ENCODE results near the gene SDK1.

The SDK1 gene

GRCh38 chr7:4154882-4155535 is 854.0 kb downstream of the SDK1 start:
- H3K4me3 ChIP-seq (ENCODE audit: low read depth, low read length): no peak overlapping the region
- DNase-seq (ENCODE audit: low read depth): no peak

DNA sequence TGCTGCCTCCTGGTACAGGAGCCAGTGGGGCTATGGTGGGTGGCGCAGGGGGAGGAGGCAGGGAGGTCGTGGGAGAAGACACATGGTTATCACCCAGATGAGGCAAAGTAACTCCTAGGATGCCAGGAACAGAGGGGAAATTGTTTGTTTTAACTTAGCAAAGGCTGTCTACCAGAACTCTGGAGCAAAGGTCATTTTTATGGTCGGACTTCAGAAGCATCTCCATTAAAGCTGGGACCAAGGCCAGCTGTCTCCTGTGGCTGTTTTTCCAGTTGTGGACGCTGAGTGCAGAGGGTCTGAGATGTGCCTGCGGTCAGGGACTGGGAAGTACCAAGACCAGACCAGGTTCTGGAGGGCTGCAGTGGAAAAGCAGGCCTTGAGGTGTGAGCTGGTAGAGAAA is 855.1 kb downstream of the SDK1 start:
- no peak for DNase-seq (ENCODE audit: low read depth)
- H3K4me3 ChIP-seq (ENCODE audit: low read depth, low read length): no peak overlapping the region

GRCh38 chr7:4157651-4158050 is 856.6 kb downstream of the SDK1 start:
- no peak for DNase-seq (ENCODE audit: low read depth)
- H3K4me3 ChIP-seq (ENCODE audit: low read depth, low read length): no peak overlapping the region

DNA sequence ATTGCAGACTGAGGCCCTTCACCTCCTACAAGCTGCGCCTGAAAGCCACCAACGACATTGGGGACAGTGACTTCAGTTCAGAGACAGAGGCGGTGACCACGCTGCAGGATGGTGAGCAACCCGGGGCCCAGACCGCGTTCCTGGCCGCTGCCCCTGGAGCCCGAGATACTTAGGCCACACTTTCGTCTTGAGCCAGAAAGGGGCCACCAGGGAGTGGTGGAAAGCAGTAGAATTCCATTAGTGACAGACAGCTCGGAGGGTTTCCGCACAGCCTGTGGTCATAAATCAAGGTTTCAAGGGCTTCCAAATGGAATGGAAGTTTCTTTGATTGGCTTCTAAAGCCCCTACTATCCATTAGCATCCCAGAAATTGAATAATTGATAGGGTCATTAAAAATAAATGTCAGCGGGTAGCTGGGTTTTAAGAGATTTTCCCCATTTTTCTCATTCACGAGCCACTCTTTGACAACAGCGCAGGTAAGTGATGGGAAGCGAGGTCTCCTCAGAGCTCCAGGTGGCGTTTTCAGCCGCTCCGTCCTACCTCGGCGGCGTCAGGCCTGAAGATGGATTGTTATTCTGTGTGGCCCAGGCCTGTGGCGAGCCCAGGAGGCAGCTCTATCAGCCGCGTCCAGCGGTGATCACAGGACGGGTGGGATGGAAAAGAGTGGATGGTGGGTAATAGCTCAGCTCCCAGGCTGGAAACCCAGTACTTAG is 857.5 kb downstream of the SDK1 start:
- no peak for DNase-seq (ENCODE audit: low read depth)
- no peak overlapping the region for H3K4me3 ChIP-seq (ENCODE audit: low read depth, low read length)

- no peak for DNase-seq (ENCODE audit: low read depth)
- H3K4me3 ChIP-seq (ENCODE audit: low read depth, low read length): no peak overlapping the region
These were observed 858.1 kb downstream of the SDK1 start for GRCh38 chr7:4159154-4159501.

DNA sequence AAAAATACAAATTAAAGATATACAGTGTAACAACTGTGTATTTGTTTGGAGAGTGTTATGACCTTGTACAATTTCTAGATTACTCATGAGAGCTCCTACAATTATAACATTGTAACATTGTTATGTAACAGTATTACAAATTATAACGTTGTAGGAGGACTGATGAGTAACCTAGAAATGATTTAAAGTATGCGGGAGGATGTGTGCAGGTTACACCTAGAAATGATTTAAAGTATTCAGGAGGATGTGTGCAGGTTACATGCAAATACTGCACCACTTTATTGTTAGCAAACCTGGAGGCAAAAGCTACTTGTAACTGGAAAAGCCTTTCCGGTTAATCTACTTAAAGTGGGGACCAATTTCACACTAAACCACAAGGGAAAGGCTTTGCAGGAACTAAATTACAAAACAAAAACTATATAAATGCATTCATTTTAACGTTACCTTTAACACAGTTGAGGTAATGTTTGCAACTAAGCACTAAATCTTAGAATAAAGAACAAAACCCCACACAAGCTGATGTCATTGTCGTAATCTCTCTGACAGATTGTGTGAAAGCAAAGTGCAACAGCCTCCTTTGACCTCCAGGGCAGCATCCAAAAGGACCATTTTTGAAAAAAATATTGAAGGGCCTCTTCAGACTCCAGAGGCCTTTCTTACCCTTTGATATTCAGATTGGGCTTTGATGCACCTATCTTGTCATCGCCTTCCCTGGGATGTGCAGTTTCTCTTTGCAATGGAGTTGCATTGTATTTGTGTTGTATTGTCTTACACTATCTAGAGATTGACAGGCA is 858.9 kb downstream of the SDK1 start:
- DNase-seq (ENCODE audit: low read depth): no peak
- no peak overlapping the region for H3K4me3 ChIP-seq (ENCODE audit: low read depth, low read length)

GRCh38 chr7:4162884-4163564 is 862.0 kb downstream of the SDK1 start:
- H3K4me3 ChIP-seq (ENCODE audit: low read depth, low read length): no peak overlapping the region
- DNase-seq (ENCODE audit: low read depth): no peak

- H3K4me3 ChIP-seq (ENCODE audit: low read depth, low read length): no peak overlapping the region
- no peak for DNase-seq (ENCODE audit: low read depth)
These were observed 862.6 kb downstream of the SDK1 start for GRCh38 chr7:4163565-4164203.

DNA sequence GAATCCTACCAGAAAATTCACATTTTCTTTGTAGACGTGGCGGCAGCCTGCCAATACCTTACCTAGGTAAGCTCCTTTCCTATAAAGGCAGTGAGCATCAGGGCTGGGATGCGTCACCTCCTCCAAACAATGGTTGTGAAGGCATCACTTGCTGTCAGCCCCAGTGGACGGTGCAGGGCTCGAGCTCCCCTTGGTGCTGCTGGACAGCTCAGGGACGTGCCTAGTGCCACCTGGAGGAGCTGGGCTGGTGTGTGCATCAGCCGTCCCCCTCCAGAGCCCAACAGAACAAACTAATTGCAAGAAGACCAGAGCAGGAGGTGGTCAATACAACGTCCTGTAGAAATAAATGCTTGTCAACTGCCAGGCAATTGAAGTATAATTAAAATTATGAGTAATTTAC is 863.5 kb downstream of the SDK1 start:
- DNase-seq (ENCODE audit: low read depth): no peak
- H3K4me3 ChIP-seq (ENCODE audit: low read depth, low read length): no peak overlapping the region

DNA sequence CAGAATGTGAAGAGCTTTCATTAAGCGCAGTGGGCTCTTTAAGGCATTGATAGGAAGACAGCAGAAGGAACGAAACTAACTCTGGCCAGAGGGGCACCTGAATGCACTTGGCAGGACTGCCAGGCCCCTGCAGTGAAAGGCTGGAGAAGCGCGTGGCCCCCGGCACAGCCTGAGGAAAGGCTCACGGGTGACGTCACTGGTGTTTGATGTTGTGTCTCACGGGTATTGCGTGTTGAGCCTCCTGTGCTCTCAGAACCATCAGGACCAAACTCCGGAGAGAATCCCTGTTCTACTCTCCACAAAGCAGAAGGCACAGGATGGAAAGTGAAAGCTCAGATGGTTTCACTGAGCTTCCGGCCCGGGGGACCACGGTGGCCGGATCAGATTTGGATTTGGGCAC is 865.3 kb downstream of the SDK1 start:
- DNase-seq (ENCODE audit: low read depth): no peak
- H3K4me3 ChIP-seq (ENCODE audit: low read depth, low read length): no peak overlapping the region

DNA sequence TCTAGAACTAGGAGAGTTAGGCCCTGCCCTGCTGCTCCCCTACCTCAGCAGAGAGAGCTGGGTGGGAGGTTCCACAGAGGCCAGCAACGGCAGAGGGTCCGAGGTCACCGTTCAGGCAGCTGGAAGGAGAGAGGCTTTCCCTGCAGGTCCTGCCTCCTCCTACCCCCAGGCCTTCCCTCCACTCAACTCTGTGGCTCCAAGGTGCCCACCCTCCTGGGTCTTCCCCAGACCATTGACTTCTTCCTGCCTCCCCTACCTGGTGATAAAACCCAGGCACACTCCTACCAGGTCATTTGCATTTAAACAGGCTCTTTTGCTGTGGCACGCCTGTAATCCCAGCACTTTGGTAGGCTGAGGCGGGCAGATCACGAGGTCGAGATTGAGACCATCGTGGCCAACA is 865.8 kb downstream of the SDK1 start:
- no peak for DNase-seq (ENCODE audit: low read depth)
- H3K4me3 ChIP-seq (ENCODE audit: low read depth, low read length): no peak overlapping the region

DNA sequence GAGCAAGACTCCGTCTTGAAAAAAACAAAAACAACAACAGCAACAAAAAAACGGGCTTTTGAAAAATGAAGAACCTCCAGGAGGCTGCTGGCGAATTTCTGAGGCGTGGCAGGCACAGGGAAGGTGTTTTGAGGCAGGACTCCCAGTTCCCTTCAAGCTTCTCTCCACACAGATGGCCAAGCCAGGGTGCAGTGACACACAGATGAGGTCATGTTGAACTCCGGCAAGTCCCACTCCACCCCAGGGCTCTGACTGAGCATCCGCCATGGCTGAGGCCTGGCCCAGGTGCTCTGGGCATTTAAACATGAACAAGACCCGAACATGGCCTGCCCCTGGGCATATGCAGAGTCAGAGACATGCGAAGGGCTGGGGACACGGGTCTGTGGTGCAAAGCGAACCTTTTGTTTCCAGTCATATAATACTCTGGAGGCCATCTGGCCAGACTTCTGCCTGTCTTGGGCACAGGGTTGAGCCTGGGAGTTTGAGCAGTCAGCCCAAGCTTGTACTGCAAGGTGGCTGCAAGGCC is 866.4 kb downstream of the SDK1 start:
- no peak for DNase-seq (ENCODE audit: low read depth)
- no peak overlapping the region for H3K4me3 ChIP-seq (ENCODE audit: low read depth, low read length)

DNA sequence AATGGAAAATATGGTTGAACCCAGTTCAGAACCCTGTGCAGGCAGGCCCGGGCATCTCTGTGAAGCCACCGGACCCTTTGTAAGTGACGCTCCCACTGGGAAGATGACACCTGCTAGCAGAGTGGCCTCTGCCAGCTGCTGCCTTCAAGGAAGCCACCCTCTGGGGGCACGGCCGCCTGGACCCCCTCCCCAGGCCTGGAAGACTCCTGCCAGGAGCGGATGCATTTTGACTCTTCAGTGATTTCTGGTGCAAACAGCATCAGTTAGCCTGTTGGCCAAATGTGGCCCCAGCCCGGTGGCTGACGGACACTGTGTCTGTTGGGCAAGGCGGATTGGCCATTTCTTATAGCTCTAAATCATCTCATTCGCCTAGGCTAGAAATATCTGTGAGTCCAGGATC is 867.0 kb downstream of the SDK1 start:
- no peak overlapping the region for H3K4me3 ChIP-seq (ENCODE audit: low read depth, low read length)

DNA sequence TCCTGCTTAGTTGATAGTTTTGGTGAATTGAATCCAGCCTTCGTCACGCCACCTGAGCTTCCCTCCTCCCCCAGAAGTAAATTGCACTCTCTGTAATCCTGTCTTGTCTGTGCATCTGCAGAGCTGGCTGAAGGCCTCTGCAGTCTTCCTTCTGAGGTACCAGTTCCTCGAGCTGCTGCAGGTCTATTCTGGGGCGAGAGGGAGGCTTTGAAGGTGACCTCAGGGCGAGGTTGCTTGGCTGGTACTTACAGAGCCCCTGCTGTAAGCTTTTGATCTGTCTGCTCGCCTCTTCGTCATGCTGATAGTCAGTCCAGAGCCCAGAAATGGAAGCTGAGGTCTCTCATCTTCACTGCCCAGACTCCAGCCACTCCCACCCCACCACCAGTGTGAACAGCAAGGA is 867.5 kb downstream of the SDK1 start:
- no peak for DNase-seq (ENCODE audit: low read depth)
- H3K4me3 ChIP-seq (ENCODE audit: low read depth, low read length): no peak overlapping the region

More for the DNA sequence above, 867.0 kb downstream of the SDK1 start:
- no peak for DNase-seq (ENCODE audit: low read depth)

- H3K4me3 ChIP-seq (ENCODE audit: low read depth, low read length): no peak overlapping the region
- DNase-seq (ENCODE audit: low read depth): no peak
These were observed 868.4 kb downstream of the SDK1 start for GRCh38 chr7:4169455-4169854.

- no peak overlapping the region for H3K4me3 ChIP-seq (ENCODE audit: low read depth, low read length)
- no peak for DNase-seq (ENCODE audit: low read depth)
These were observed 870.1 kb downstream of the SDK1 start for GRCh38 chr7:4170997-4171786.

GRCh38 chr7:4172883-4173282 is 871.8 kb downstream of the SDK1 start:
- DNase-seq (ENCODE audit: low read depth): no peak
- H3K4me3 ChIP-seq (ENCODE audit: low read depth, low read length): no peak overlapping the region

DNA sequence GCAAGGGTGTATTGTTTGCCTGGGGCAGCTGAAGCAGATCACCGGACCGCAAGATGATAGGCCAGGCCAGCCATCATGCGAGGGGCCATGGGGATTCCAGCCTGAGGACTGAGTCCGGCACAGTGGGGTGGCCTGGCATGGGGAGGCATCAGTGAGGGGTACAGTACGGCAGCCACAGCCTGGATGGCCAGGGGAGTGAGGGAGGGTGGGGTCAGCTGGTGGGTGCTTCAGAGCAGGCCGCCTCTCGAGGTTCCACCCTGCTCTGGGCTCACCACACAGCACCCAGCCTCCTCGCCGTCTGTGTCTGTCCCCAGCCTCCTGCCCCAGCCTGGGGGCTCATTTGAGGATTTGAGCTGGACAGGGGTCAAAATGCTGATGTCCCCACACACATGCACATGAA is 872.6 kb downstream of the SDK1 start:
- no peak overlapping the region for H3K4me3 ChIP-seq (ENCODE audit: low read depth, low read length)
- DNase-seq (ENCODE audit: low read depth): no peak

DNA sequence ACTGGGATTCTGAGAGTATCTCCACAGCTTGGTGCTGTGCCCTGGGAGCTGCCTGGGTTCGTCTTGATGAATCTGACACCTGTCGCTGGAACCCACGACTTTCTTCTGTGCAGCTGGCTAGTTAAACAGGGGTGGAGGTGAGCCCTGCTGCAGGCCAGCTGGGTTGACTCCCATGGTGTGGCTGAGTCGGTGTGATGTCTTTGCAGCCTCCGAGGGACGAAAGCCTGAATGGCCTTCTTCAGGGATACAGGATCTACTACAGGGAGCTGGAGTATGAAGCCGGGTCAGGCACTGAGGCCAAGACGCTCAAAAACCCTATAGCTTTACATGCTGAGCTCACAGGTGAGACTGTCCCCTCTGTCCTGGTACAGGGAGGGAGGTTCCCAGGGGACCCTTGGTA is 873.0 kb downstream of the SDK1 start:
- H3K4me3 ChIP-seq (ENCODE audit: low read depth, low read length): no peak overlapping the region
- DNase-seq (ENCODE audit: low read depth): no peak

Measured in skeletal muscle cell (primary cell).